A204.1 (cell line): ENCODE measurements around the gene CASP5.
"Not testable (repeated sequence)": the region's sequence is repeated elsewhere in the genome, so short reads cannot be mapped to it uniquely, and the experiment has no call there.

ENCODE experiments used
- FAIRE-seq: peaks from 2 replicates; lab custom pipeline; 2012; peaks lifted over from hg19 to GRCh38; lab: Jason Lieb, UNC

The CASP5 gene

DNA sequence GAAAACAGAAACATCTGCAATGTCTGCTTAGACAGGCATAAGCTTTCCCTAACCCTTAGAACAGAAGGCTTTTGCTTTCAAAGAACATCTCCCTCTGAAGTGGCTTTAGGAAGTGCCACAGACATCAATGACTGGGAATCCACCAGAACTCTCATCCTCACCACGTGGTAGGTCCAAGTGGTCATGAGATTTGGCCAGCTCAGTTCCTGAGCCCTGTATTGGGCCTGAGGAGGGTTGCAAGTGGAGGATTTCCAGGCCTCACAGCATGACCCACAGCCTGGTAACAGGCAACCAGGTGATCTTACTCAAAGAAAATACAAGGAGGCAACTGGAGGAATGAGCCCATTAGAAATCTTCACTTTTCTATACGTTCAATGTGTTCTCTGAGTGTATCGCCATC lies 10.4 kb upstream of the CASP5 start:
- no peak for FAIRE-seq

- FAIRE-seq = no peak
Observed at GRCh38 chr11:105032495-105032894, 9.5 kb upstream of the CASP5 start.

- no peak for FAIRE-seq
Observed at GRCh38 chr11:105027678-105028077, 4.7 kb upstream of the CASP5 start.

- FAIRE-seq = no peak
Observed at GRCh38 chr11:105024394-105024793, 1.4 kb upstream of the CASP5 start.

DNA sequence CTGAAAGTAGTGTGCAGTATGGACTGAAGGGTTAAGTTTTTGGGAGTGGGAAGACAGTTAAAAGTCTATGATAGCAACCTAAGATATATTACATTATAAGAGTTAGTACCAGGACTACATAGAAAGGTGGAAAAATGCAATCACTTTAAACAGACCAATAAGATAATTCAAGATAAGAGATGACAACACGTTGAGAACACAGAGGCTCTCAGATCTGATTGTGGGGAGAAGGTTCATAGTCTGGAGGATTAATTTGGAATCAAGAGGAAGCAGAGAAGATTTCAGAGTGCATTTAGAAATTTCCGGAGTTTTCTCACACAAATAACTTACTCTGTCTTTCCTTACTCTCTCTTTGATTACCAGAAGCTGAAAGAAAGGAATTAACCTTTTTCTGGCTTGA lies 441 bp downstream of the CASP5 start:
- no peak for FAIRE-seq

- FAIRE-seq = no peak
Observed at GRCh38 chr11:105007463-105007862, 15.5 kb downstream of the CASP5 start.

GRCh38 chr11:105005451-105005845 lies 17.5 kb downstream of the CASP5 start:
- FAIRE-seq = no peak

DNA sequence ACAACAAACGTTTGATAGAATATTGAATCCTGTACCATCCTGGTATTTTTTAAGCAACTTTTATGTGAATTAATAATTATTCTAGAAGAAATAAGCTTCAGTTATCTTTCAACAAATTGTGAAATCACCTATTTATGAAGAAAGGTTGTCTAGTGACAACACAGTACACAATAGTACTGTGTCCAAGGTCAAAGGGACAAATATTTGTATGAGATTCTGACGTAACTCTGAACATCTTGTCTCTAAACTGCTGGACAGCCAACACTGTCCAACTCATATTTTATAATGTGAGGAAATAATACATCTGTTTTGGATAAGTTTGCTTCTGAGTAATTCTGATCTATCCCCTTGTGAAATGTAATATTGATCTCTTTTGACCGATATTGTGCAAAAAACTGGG lies 18.9 kb downstream of the CASP5 start:
- no peak for FAIRE-seq

DNA sequence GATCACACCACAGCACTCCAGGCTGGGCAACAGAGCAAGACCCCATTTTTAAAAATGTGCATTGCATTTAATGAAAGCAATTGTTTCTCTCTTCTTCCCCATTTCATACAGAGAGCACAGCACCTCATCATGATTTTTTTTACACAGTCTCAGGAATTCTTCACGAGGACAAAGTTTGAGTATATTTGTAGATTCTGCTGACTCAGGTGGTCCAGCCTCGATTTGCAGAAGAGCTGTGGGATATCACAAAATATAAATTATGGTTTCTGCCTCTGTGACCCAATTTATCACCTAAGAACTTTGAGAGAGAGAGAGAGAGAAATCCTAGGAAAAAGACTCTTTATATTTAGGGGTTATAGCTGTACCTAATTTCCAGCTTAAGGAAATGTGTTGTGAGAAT lies 19.8 kb downstream of the CASP5 start:
- FAIRE-seq = no peak

GRCh38 chr11:105000797-105001196 lies 22.2 kb downstream of the CASP5 start:
- FAIRE-seq = no peak

DNA sequence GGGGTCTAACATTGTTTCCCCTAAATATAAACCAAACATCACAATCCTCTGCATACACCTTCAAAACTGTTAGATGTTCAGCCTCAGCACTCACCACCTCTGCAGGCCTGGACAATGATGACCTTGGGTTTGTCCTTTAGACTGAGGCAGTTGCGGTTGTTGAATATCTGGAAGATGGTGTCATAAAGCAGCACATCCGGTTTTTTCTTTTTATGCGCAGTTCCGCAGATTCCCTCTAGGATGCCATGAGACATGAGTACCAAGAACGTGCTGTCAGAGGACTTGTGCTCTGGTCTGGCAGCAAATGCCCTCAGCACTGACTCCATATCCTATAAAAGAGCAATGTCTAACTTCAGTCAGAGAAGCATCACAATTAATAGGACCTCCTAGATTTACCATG lies 22.8 kb downstream of the CASP5 start:
- no peak for FAIRE-seq

- no peak for FAIRE-seq
Observed at GRCh38 chr11:104999721-105000120, 23.2 kb downstream of the CASP5 start.

DNA sequence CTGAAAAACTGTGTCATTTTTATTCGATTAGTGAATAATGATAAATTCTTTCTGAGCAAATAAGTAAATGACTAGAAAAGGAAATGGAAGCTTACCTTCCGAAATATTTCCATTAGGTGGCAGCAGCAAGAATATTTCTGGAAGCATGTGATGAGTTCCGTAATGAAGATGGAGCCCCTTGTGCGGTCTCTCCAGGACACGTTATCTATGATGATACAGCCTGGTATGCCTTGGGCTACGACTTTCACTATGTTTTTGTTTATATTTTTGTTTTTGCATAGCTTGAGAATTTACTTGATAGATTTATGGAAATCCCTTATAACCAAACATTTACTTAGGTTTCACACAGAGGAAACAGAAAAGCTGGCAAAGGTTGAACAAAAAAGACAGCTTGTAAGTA lies 25.7 kb downstream of the CASP5 start:
- no peak for FAIRE-seq

GRCh38 chr11:104995001-104995408 lies 28.0 kb downstream of the CASP5 start:
- no peak for FAIRE-seq

DNA sequence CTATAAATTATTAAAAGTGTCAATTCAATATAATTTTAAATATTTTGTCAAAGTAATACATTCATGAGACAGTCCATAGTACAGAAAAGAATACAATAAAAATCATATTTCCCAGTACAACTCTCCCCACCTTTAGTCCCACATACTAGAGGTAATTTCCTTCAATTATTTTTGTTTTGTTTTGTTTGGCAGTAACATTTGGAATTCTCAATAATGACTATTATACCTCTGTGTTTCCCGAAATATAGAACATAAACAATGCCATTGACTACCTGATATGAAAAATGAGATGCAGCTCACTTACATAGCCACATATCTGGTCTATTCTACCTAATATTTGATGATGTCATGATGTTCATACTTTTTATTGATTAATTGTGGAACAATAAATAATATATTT lies 30.2 kb downstream of the CASP5 start:
- no peak for FAIRE-seq

DNA sequence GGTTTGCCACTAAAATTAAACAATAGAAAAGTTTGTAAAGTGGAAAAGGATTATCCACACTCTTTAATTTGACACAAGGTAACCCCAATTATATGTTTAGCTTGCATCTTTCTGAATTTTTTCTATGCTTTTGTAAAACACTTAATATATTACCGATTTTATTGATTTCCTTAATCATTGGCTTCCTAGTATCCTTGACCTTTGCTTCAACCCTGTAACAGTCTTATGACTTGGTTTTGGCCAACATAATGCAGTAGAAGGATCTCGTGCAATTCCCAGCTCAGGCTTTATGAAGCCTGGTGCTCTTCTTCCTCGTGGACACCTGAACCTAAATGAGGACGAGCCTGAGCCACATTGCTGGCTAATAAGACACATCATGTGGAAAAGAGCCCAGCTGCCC lies 31.0 kb downstream of the CASP5 start:
- no peak for FAIRE-seq

DNA sequence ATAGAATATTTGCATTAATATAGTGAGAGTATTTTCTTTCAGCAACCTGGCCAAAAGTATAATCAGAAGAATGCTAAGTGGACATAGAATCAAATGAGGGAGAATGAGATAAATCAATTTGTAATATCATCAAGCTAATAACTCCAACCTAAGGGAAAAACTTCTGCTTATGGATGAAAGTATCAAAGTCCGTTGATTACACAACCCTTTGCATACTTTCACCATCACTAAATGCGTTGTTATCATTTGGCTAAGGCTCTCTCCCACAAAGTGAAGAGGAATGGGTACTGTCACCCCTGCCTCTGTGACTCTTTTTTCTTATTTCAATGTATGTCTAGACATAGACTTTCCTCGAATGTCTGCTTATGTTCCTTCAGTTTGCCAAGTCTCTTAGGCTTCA lies 38.2 kb downstream of the CASP5 start:
- no peak for FAIRE-seq

DNA sequence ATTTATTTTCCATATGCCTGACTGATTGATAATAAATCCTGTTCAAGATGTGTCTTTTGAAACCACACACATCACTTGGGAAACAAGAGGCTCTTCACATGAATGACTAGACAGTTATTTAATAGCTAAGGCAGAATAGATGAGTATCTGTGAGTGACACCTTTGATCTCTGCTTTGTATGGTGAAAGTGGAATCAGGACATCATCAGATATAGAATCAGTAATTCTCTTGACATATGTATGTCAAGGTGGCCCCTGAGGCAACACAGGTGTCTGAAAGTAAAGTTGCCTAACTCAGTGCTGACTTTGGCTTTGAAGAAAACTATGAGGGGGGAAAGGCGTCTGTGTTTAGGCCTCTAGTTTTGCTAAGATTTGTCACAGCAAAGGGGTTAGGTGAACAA lies 43.1 kb downstream of the CASP5 start:
- FAIRE-seq = no peak

DNA sequence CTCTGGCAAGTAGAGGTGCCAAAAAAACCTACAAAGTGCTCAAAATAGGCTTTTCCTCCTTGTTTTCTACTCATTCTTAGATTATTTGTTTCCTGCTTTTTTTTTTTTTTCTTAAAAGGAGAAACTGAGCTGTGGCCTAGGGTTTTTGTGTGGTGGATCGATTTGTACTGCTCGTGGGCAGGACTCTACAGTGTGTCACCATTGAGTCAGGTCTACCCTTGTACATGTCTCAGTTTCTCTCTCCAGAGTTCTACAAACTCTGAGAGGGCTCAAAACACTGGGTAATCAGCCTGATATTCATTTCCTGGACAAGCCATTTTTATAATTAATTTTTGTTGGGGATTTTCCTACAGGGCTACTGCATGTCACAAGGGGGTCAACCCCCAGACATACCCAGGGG lies 49.4 kb downstream of the CASP5 start:
- no peak for FAIRE-seq

DNA sequence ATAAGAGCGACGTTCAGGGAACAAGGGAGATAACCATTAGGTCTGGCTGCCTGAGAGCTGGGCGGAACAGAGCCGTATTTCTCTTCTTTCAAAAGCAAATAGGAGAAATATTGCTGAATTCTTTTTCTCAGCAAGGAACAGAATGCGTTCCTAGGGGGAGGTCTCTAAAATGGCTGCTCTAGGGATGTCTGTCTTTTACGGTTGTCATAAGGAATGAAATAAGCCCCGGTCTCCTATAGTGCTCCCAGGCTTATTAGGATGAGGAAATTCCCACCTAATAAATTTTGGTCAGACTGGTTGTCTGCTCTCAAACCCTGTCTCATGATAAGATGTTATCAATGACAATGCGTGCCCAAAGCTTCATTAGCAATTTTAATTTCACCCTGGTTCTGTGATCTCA lies 50.0 kb downstream of the CASP5 start:
- not testable (repeated sequence) for FAIRE-seq

GRCh38 chr11:104970756-104971155 lies 52.2 kb downstream of the CASP5 start:
- FAIRE-seq = no peak

DNA sequence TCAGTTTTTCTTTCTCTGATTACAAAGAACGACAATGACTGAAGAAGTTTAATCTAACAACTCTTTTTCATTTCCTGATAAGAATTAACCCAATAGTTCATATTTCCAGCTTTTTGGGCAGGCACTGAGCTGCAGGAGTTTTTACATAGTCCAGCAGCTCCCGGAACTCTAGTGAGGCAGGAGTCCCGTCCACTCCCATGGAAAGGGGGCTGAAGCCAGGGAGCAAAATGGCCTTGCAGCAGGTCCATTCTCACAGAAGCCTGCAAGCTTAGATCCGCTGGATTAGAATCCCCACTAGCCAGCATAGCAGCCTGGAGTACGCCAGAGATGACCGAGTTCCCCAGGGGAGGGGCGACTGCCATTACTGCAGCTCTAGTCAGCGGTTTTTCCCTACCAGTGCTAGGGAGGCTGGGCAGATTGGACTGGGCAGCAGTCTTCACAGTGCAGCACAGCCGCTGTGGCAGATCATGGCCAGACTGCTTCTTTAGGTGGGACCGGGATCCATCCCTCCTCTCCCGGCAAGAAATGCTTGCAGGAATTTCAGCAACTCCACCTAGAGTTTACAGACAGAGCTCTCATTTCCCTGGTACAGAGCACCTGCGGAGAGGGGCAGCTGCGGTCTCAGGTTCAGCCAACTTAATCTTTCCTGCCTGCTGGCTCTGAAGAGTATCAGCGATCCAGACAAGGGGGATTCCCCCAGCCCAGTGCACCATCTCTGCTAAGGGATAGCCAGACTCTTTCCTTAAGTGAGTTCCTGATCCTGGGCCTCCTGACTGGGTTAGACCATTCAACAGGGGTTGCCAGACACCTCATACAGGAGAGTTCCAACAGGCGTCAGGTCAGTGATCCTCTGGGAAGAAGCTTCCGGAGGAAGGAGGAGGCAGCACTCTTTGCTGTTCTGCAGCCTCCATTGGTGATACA lies 53.9 kb downstream of the CASP5 start:
- no peak for FAIRE-seq

- FAIRE-seq = no peak
Observed at GRCh38 chr11:104968355-104968855, 54.6 kb downstream of the CASP5 start, which contains the start of gene CASP4. CASP4 (minus strand) TSS chr11:104968574; CDS start chr11:104968525, 49 bp downstream.
